22Rv1 (cell line): Measurements from ENCODE around the gene LIMS1.
"Not testable (repeated sequence)": the region's sequence is repeated elsewhere in the genome, so short reads cannot be mapped to it uniquely, and the experiment has no call there.

Source experiments
- ZFX ChIP-seq: fragments of 450-650 bp; IDR thresholded peaks from 2 replicates; pipeline ENCODE4 v1.6.1; 2017; ENCODE audit warnings: antibody characterized with exemption, borderline replicate concordance
- TF ChIP-seq, protein P1 (sequence below): fragments of 450-650 bp; IDR thresholded peaks from 2 replicates; pipeline ENCODE4 v1.5.1; 2017; ENCODE audit warnings: mild to moderate bottlenecking

DNA sequence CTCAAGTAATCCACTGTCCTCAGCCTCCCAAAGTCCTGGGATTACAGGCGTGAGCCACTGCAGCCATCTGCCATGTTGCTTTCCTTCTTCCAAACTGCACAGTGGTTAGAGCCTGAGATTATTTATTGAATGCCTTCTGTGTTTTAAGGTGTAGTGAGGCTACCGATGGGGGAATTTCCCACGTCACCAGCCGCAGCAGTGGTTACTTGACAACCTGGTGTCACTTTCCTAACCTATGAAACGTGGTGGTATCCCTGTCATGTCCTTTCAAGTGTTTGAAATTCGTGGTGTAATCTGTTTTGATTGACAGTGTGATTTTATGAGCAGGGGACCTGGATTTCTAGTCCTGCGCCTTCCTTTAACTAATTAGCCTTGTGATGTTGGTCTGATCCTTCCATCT, 124.3 kb downstream of the LIMS1 start:
- TF ChIP-seq, protein P1, sequence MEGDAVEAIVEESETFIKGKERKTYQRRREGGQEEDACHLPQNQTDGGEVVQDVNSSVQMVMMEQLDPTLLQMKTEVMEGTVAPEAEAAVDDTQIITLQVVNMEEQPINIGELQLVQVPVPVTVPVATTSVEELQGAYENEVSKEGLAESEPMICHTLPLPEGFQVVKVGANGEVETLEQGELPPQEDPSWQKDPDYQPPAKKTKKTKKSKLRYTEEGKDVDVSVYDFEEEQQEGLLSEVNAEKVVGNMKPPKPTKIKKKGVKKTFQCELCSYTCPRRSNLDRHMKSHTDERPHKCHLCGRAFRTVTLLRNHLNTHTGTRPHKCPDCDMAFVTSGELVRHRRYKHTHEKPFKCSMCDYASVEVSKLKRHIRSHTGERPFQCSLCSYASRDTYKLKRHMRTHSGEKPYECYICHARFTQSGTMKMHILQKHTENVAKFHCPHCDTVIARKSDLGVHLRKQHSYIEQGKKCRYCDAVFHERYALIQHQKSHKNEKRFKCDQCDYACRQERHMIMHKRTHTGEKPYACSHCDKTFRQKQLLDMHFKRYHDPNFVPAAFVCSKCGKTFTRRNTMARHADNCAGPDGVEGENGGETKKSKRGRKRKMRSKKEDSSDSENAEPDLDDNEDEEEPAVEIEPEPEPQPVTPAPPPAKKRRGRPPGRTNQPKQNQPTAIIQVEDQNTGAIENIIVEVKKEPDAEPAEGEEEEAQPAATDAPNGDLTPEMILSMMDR, result not testable (repeated sequence)
- TF ChIP-seq ZFX, result not testable (repeated sequence)
